Esophagus muscularis mucosa (tissue), 4 donors: ENCODE measurements around the gene SLC35B1.

Experiments
- EP300 ChIP-seq: sonication (generic); formaldehyde crosslinking; IDR thresholded peaks from one replicate; pipeline ENCODE4 v1.6.1; 2017; ENCODE audit warnings: antibody characterized with exemption
- POLR2A ChIP-seq: fragments of 450-650 bp; IDR thresholded peaks from one replicate; pipeline ENCODE4 v1.6.1; 2017; ENCODE audit warnings: antibody characterized with exemption, moderate library complexity, mild to moderate bottlenecking, low read depth
- POLR2AphosphoS5 ChIP-seq, 2 donors: sonication (generic); formaldehyde crosslinking; IDR thresholded peaks; one replicate each; pipeline ENCODE4 v1.6.1; 2017; ENCODE audit warnings: antibody characterized with exemption in 2 of 2
- TF ChIP-seq, protein P1 (sequence below), 3 experiments: fragments of 200-600 bp in 2 of 3; fragments of 450-650 bp in 1 of 3; sonication (generic) in 2 of 3; IDR thresholded peaks; one replicate each; pipeline ENCODE4 v1.5.1; 2017 to 2019; ENCODE audit warnings: antibody characterized with exemption in 3 of 3, mild to moderate bottlenecking in 2 of 3, moderate library complexity in 1 of 3

GRCh38 chr17:49708515-49709183 is 885 bp upstream of the SLC35B1 start:
- TF ChIP-seq, protein P1, sequence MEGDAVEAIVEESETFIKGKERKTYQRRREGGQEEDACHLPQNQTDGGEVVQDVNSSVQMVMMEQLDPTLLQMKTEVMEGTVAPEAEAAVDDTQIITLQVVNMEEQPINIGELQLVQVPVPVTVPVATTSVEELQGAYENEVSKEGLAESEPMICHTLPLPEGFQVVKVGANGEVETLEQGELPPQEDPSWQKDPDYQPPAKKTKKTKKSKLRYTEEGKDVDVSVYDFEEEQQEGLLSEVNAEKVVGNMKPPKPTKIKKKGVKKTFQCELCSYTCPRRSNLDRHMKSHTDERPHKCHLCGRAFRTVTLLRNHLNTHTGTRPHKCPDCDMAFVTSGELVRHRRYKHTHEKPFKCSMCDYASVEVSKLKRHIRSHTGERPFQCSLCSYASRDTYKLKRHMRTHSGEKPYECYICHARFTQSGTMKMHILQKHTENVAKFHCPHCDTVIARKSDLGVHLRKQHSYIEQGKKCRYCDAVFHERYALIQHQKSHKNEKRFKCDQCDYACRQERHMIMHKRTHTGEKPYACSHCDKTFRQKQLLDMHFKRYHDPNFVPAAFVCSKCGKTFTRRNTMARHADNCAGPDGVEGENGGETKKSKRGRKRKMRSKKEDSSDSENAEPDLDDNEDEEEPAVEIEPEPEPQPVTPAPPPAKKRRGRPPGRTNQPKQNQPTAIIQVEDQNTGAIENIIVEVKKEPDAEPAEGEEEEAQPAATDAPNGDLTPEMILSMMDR (IDR thresholded peaks at IDR 0.05): no peak
- no peak for TF ChIP-seq POLR2A
- TF ChIP-seq POLR2AphosphoS5 (IDR thresholded peaks at IDR 0.05): peak in 1 of 2 donors; percentile 41
- TF ChIP-seq EP300: no peak
